Fibroblast of pulmonary artery (primary cell): ENCODE data around the gene FCRL5.

Source experiments
- DNase-seq: peaks from one replicate; pipeline ENCODE4 v3.0.0-alpha.2; 2010; ENCODE audit warnings: low read depth
- H3K4me3 ChIP-seq: replicated peaks from 2 replicates; pipeline ENCODE4 v1.5.1; 2011; ENCODE audit warnings: low read depth, mild to moderate bottlenecking, control low read depth, low read length, moderate library complexity
- CTCF ChIP-seq: IDR thresholded peaks from 2 replicates; pipeline ENCODE4 v1.5.1; 2011; ENCODE audit warnings: mild to moderate bottlenecking, control low read depth, low read length, inconsistent platforms; ENCODE audit errors: missing control alignments

The FCRL5 gene

GRCh38 chr1:157498736-157499090, 53.6 kb downstream of the FCRL5 start:
- no peak for TF ChIP-seq CTCF
- no peak overlapping the region for H3K4me3 ChIP-seq
- DNase-seq = no peak

- TF ChIP-seq CTCF = no peak
- no peak for DNase-seq
Observed at GRCh38 chr1:157497987-157498735, 54.2 kb downstream of the FCRL5 start.

GRCh38 chr1:157497284-157497683, 55.0 kb downstream of the FCRL5 start:
- no peak for DNase-seq
- TF ChIP-seq CTCF = no peak
- no peak overlapping the region for H3K4me3 ChIP-seq

More at GRCh38 chr1:157497987-157498735, 54.2 kb downstream of the FCRL5 start:
- no peak overlapping the region for H3K4me3 ChIP-seq

- DNase-seq = peak; percentile 46
- TF ChIP-seq CTCF = peak; percentile 88
- H3K4me3 ChIP-seq = no peak overlapping the region
Observed at GRCh38 chr1:157496121-157496526, 56.2 kb downstream of the FCRL5 start.

GRCh38 chr1:157495285-157495684, 57.0 kb downstream of the FCRL5 start:
- TF ChIP-seq CTCF = no peak
- no peak for DNase-seq
- no peak overlapping the region for H3K4me3 ChIP-seq

GRCh38 chr1:157494093-157494492, 58.2 kb downstream of the FCRL5 start:
- no peak for DNase-seq
- TF ChIP-seq CTCF = no peak
- no peak overlapping the region for H3K4me3 ChIP-seq
